GM12878 (cell line): Measurements from ENCODE around the gene SIGLECL1. TPM values are rescaled to one million over a fixed set of nuclear protein-coding genes. Genes with fewer than 3 reads are reported as not detected.
"Not testable (repeated sequence)": the region's sequence is repeated elsewhere in the genome, so short reads cannot be mapped to it uniquely, and the experiment has no call there.

Experiments used
- ATAC-seq: fragments of 200-7000 bp; cut with Tn5 transposase; 3 replicates; pipeline ENCODE4 v1.9.1; 2020; ENCODE audit warnings: mild to moderate bottlenecking, moderate library complexity
- BruUV-seq: library from RNA; stranded (reverse); fragments of 400-500 nt; replicated peaks from 2 replicates; lab custom pipeline; 2021; lab: Mats Ljungman, UMichigan
- CTCF ChIA-PET: fragments of 300-600 bp; sonication (Branson Sonifier 250); formaldehyde crosslinking; extraction: SDS; loops from one replicate; lab custom pipeline; 2021; ENCODE audit warnings: inconsistent platforms; lab: Yijun Ruan, JAX
- POLR2A ChIA-PET: fragments of 350-600 bp; formaldehyde crosslinking; extraction: SDS; loops from one replicate; lab custom pipeline; 2021; ENCODE audit warnings: inconsistent platforms; lab: Charles Lee
- RAD21 ChIA-PET: fragments of 300-600 bp; sonication (Branson Sonifier 250); formaldehyde crosslinking; loops from one replicate; lab custom pipeline; 2023; ENCODE audit warnings: antibody characterized with exemption; ENCODE audit not compliant: unreplicated experiment; lab: Charles Lee
- SMC1A ChIA-PET: fragments of 300-600 bp; sonication (Branson Sonifier 250); formaldehyde crosslinking; loops from one replicate; lab custom pipeline; 2023; ENCODE audit not compliant: unreplicated experiment, uncharacterized antibody; lab: Charles Lee
- DNase-seq: peaks from one replicate; pipeline ENCODE4 v3.0.0-alpha.2; 2011; ENCODE audit warnings: low read depth, low spot score
- FAIRE-seq: peaks from 3 replicates; lab custom pipeline; 2011; peaks lifted over from hg19 to GRCh38; lab: Jason Lieb, UNC
- H2AFZ ChIP-seq: 2 replicates; pipeline ENCODE4 v1.6.0; 2011; ENCODE audit warnings: low read depth, low read length, control low read depth; ENCODE audit not compliant: control insufficient read depth
- H3K27ac ChIP-seq: 2 replicates; pipeline ENCODE4 v1.5.1; 2011; ENCODE audit warnings: control low read depth; ENCODE audit not compliant: control insufficient read depth, insufficient read depth
- H3K27me3 ChIP-seq, 2 experiments: replicated peaks in 1 of 2; 2 replicates each; pipeline versions ENCODE4 v1.6.0 to v1.6.1; 2011; ENCODE audit warnings: low read length in 1 of 2; ENCODE audit not compliant: control insufficient read depth in 2 of 2, insufficient read depth in 2 of 2
- H3K36me3 ChIP-seq, 2 experiments: 2 replicates each; pipeline ENCODE4 v1.5.1; 2011; ENCODE audit warnings: low read length in 1 of 2; ENCODE audit not compliant: control insufficient read depth in 2 of 2, insufficient read depth in 2 of 2
- H3K4me1 ChIP-seq: 2 replicates; pipeline ENCODE4 v1.6.1; 2011; ENCODE audit warnings: mild to moderate bottlenecking, low read length, moderate library complexity, mixed read lengths; ENCODE audit not compliant: control insufficient read depth, insufficient read depth
- H3K4me2 ChIP-seq: 2 replicates; pipeline ENCODE4 v1.6.0; 2011; ENCODE audit warnings: control low read depth; ENCODE audit not compliant: control insufficient read depth, insufficient read depth
- H3K4me3 ChIP-seq: fragments of 200-600 bp; sonication (generic); 2 replicates; pipeline ENCODE4 v1.5.1; 2016
- H3K79me2 ChIP-seq: 2 replicates; pipeline ENCODE4 v1.6.0; 2011; ENCODE audit warnings: low read length; ENCODE audit not compliant: control insufficient read depth, insufficient read depth
- H3K9ac ChIP-seq: 2 replicates; pipeline ENCODE4 v1.8.0; 2011; ENCODE audit warnings: low read length, control low read depth, mixed read lengths; ENCODE audit not compliant: control insufficient read depth, insufficient read depth
- H3K9me3 ChIP-seq: replicated peaks from 3 replicates; pipeline ENCODE4 v1.5.1; 2011; ENCODE audit warnings: mild to moderate bottlenecking, low read length; ENCODE audit not compliant: control insufficient read depth, insufficient read depth
- H4K20me1 ChIP-seq: 2 replicates; pipeline ENCODE4 v1.6.0; 2011; ENCODE audit not compliant: control insufficient read depth, insufficient read depth
- CBX3 ChIP-seq: fragments of 200-600 bp; sonication (generic); IDR thresholded peaks from 2 replicates; pipeline ENCODE4 v1.6.1; 2016; ENCODE audit warnings: low read depth, borderline replicate concordance
- GABPA ChIP-seq: IDR thresholded peaks from 2 replicates; pipeline ENCODE4 v1.6.1; 2014; ENCODE audit warnings: antibody characterized with exemption, low read depth, mild to moderate bottlenecking, inconsistent platforms
- MEF2B ChIP-seq: fragments of 450-650 bp; IDR thresholded peaks from 2 replicates; pipeline ENCODE4 v1.6.1; 2018; ENCODE audit warnings: mild to moderate bottlenecking, moderate library complexity; ENCODE audit not compliant: partially characterized antibody, poor library complexity, severe bottlenecking
- SPI1 ChIP-seq: IDR thresholded peaks from 2 replicates; pipeline ENCODE4 v1.6.1; 2011; ENCODE audit warnings: low read depth, mild to moderate bottlenecking, low read length, moderate library complexity, borderline replicate concordance; ENCODE audit not compliant: insufficient read depth
- TCF7 ChIP-seq: IDR thresholded peaks from 2 replicates; pipeline ENCODE4 v1.6.1; 2014; ENCODE audit warnings: antibody characterized with exemption, borderline replicate concordance
- WGBS: methylation state at CpG from one replicate; pipeline ENCODE4 v1.1.6; 2016; ENCODE audit warnings: low lambda C conversion rate; ENCODE audit not compliant: insufficient replicate concordance, insufficient coverage; ENCODE audit errors: missing lambda C conversion rate; 5-methylcytosine and 5-hydroxymethylcytosine counted together
- in situ Hi-C: fragments of 300-500 bp; cut with MboI; formaldehyde crosslinking; loops from 9 replicates; pipeline ENCODE4 v1.14.3; 2018; ENCODE audit warnings: mixed read lengths
- intact Hi-C: fragments of 100-400 bp; cut with micrococcal nuclease; formaldehyde crosslinking; loops from one replicate; pipeline ENCODE4 v1.14.2; 2022; ENCODE audit not compliant: unreplicated experiment
- polyA plus RNA-seq, 11 experiments: library from polyadenylated mRNA; depleted of rRNA in 4 of 11; unstranded in 6 of 11; stranded (reverse) in 5 of 11; fragments of >200 nt; fragmentation: Nextera tagmentation in 4 of 11; fragmentation: Illumina TruSeq in 1 of 11; extraction: Ambion mirVana in 4 of 11; extraction: Trizol in 1 of 11; gene quantifications; 1 replicate in 1 of 11; 2 replicates in 10 of 11; pipeline versions ENCODE4 v1.2.1 to v1.2.3, GENCODE V29; 2011 to 2016; ENCODE audit warnings: inconsistent platforms in 2 of 11, missing spikeins in 2 of 11, low read depth in 1 of 11
- total RNA-seq, 4 experiments: library from RNA; depleted of rRNA in 3 of 4; stranded (reverse); fragments of >200 nt in 3 of 4; fragmentation: Illumina TruSeq in 1 of 4; extraction: Trizol in 1 of 4; gene quantifications; 2 replicates each; pipeline versions ENCODE4 v1.2.1 to v1.2.3, GENCODE V29; 2013 to 2021

Gene SIGLECL1
- total and polyA plus RNA-seq, 10 of the 15 experiments (the other 5 are each of a cell fraction or from before 2014, with no cell fraction given), result not detected

GRCh38 chr19:51224163-51224641 is 26.7 kb upstream of the SIGLECL1 start (continued):
- TF ChIP-seq TCF7 (no peak), MEF2B (no peak), CBX3 (no peak)
- TF ChIP-seq, all 136 proteins: peak for 0

DNA sequence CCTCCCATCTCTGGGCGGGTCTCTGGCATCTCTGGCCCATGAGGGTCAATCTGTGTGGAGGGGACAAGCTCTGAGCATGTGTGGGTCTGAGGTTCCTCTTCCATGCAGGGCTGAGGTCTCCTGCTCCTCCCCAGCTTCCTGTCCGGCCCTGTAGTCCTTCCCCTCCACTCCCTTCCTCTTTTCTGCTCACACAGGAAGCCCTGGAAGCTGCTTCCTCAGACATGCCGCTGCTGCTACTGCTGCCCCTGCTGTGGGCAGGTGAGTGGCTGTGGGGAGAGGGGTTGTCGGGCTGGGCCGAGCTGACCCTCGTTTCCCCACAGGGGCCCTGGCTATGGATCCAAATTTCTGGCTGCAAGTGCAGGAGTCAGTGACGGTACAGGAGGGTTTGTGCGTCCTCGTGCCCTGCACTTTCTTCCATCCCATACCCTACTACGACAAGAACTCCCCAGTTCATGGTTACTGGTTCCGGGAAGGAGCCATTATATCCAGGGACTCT is 25.9 kb upstream of the SIGLECL1 start, which contains the start of gene CD33:
TSS of gene CD33 (plus strand) at position 183 of the 496 bp plus-strand sequence. CDS start at position 222, 39 bp downstream.
- DNase-seq, H3K4me1 ChIP-seq, H3K79me2 ChIP-seq, ATAC-seq, H3K27me3 ChIP-seq, H3K4me3 ChIP-seq, BruUV-seq, H3K9ac ChIP-seq, SMC1A ChIA-PET, H3K36me3 ChIP-seq, RAD21 ChIA-PET, H3K9me3 ChIP-seq, POLR2A ChIA-PET, H4K20me1 ChIP-seq, intact Hi-C loops, in situ Hi-C loops, FAIRE-seq, H2AFZ ChIP-seq, H3K4me2 ChIP-seq, H3K27ac ChIP-seq: not testable (repeated sequence)
- TF ChIP-seq GABPA (peak; percentile 73), SPI1 (peak; percentile 55; the same call in 1 of the 2 replicates)
- CTCF ChIA-PET, result interaction anchor here (1.7 kb wide), 1 partner anchor 34 kb away, joined by 4 read pairs; no protein-coding TSS in a partner anchor
- WGBS, result 14% methylated on average over 10 of the region's 11 CpGs
